NCI-H2196 (cell line): ENCODE data around the gene PDE1C.

ENCODE experiments used
- DNase-seq: peaks from one replicate; lab custom pipeline; 2025; ENCODE audit not compliant: unreplicated experiment; lab: John Stamatoyannopoulos, UW

The PDE1C gene

GRCh38 chr7:31997423-31997822 lies 72.8 kb downstream of the PDE1C start:
- no peak for DNase-seq

- no peak for DNase-seq
Observed at GRCh38 chr7:31995134-31995533, 75.1 kb downstream of the PDE1C start.

- no peak for DNase-seq
Observed at GRCh38 chr7:31991846-31992245, 78.4 kb downstream of the PDE1C start.

GRCh38 chr7:31991406-31991805 lies 78.8 kb downstream of the PDE1C start:
- DNase-seq: no peak

- no peak for DNase-seq
Observed at GRCh38 chr7:31986878-31987518, 83.2 kb downstream of the PDE1C start.

- no peak for DNase-seq
Observed at GRCh38 chr7:31982962-31983361, 87.2 kb downstream of the PDE1C start.

- no peak for DNase-seq
Observed at GRCh38 chr7:31981874-31982390, 88.3 kb downstream of the PDE1C start.

GRCh38 chr7:31979690-31980330 lies 90.4 kb downstream of the PDE1C start:
- DNase-seq: no peak

- no peak for DNase-seq
Observed at GRCh38 chr7:31975546-31975945, 94.7 kb downstream of the PDE1C start.

GRCh38 chr7:31974351-31974750 lies 95.9 kb downstream of the PDE1C start:
- no peak for DNase-seq

GRCh38 chr7:31971049-31971667 lies 99.0 kb downstream of the PDE1C start:
- DNase-seq: no peak

GRCh38 chr7:31970501-31970900 lies 99.7 kb downstream of the PDE1C start:
- DNase-seq: no peak

- no peak for DNase-seq
Observed at GRCh38 chr7:31963569-31964175, 106.5 kb downstream of the PDE1C start.

GRCh38 chr7:31962246-31962645 lies 108.0 kb downstream of the PDE1C start:
- DNase-seq: no peak

GRCh38 chr7:31958226-31958625 lies 112.0 kb downstream of the PDE1C start:
- no peak for DNase-seq

GRCh38 chr7:31957756-31958155 lies 112.5 kb downstream of the PDE1C start:
- no peak for DNase-seq

- DNase-seq: no peak
Observed at GRCh38 chr7:31957090-31957720, 113.0 kb downstream of the PDE1C start.

- no peak for DNase-seq
Observed at GRCh38 chr7:31955641-31956040, 114.6 kb downstream of the PDE1C start.

- no peak for DNase-seq
Observed at GRCh38 chr7:31955021-31955420, 115.2 kb downstream of the PDE1C start.

- DNase-seq: no peak
Observed at GRCh38 chr7:31954500-31954899, 115.7 kb downstream of the PDE1C start.

- DNase-seq: no peak
Observed at GRCh38 chr7:31953432-31953831, 116.8 kb downstream of the PDE1C start.
